A549 treated with CORT108297 at 1 μM for 4 hours (cell line): ENCODE data around the gene LRRC72. TPM values are rescaled to one million over a fixed set of nuclear protein-coding genes. Genes with fewer than 3 reads are reported as not detected.

Source experiments
- total RNA-seq: library from RNA; stranded (reverse); fragments of 200-300 nt; extraction: Qiagen RNA extraction; gene quantifications from 5 replicates; pipeline ENCODE4 v1.2.3, GENCODE V29; 2022

Gene LRRC72
- total RNA-seq, result not detected in 5 replicates

DNA sequence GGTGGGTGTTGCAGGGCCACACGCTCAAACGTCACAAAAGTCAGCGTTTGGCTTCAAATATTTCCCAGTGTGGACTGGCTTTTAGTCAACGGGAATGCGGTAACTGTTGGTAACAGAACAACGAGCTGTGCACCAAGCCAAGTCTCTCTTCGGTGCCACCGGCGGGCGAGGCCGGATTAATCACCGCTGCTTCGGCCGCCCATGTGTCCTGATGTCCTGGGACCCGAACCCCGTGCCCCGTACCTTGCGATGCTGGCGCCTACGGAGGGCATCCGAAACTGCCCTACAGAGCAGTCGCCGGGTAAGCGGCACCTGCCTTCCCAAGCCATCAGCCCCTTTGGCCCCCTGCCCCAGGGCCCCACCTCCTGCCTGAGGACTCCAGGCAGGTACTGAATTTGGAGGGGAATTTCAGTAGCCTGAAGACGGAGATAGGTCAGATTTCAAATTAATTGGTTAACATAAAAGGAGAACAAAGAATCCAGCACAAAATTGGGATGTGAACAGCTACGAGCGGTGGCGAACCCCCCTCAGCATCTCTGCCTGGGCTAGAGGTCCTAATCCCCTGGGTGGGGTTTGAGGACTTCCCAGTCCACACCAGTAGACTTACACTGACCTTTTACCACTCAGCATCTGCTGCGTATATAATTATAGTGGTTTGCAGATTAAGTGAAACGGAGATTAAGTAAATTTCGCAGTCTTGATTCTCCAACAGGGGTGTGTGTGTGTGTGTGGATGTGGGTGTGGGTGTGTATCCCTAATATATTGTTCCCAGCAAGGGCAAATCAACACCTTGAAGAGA is at the start of gene LRRC72:
LRRC72 (plus strand) TSS at position 84 of the 799 bp plus-strand sequence; CDS start at position 212, 128 bp downstream.

Other genes starting within 250 kb of the LRRC72 start
- 0.45 to 0.85 TPM (median 0.57 TPM) in 5 replicates for gene CRPPA, start 105.3 kb upstream of the LRRC72 start, total RNA-seq
- not detected in 5 replicates for gene SOSTDC1, start 61.1 kb upstream of the LRRC72 start, total RNA-seq
- 13.1 to 15.7 TPM (median 14.5 TPM) in 5 replicates for gene ANKMY2, start 118.9 kb downstream of the LRRC72 start, total RNA-seq
- 90.6 to 103 TPM (median 93.0 TPM) in 5 replicates for gene BZW2, start 119.4 kb downstream of the LRRC72 start, total RNA-seq
- 12.2 to 15.7 TPM (median 14.3 TPM) in 5 replicates for gene TSPAN13, start 226.9 kb downstream of the LRRC72 start, total RNA-seq